Stimulated activated CD4-positive, alpha-beta T cell treated with anti-CD3 and anti-CD28 coated beads, Interleukin-12 subunit alpha, Interleukin-12 subunit beta, amount 100 ng/mL, for 4 hours (primary cell): ENCODE data around the gene RNF126.
"Not testable (repeated sequence)": the region's sequence is repeated elsewhere in the genome, so short reads cannot be mapped to it uniquely, and the experiment has no call there.

ENCODE experiments used
- DNase-seq: peaks from one replicate; pipeline ENCODE4 v3.0.0-alpha.2; 2020

The RNF126 gene

GRCh38 chr19:624433-625109 is 38.4 kb downstream of the RNF126 start:
- no peak for DNase-seq

- DNase-seq, result no peak
These were observed 39.0 kb downstream of the RNF126 start for GRCh38 chr19:623974-624373.

GRCh38 chr19:623175-623916 is 39.7 kb downstream of the RNF126 start:
- no peak for DNase-seq

- DNase-seq, result no peak
These were observed 40.3 kb downstream of the RNF126 start for GRCh38 chr19:622666-623065.

- DNase-seq, result no peak
These were observed 41.2 kb downstream of the RNF126 start for GRCh38 chr19:621819-622218.

- not testable (repeated sequence) for DNase-seq
These were observed 41.8 kb downstream of the RNF126 start for GRCh38 chr19:621191-621590.

GRCh38 chr19:620166-620862 is 42.7 kb downstream of the RNF126 start:
- no peak for DNase-seq

GRCh38 chr19:619286-620002 is 43.6 kb downstream of the RNF126 start:
- no peak for DNase-seq

GRCh38 chr19:618674-619285 is 44.2 kb downstream of the RNF126 start:
- DNase-seq, result no peak

- DNase-seq, result no peak
These were observed 44.8 kb downstream of the RNF126 start for GRCh38 chr19:618247-618619.

GRCh38 chr19:617551-618246 is 45.3 kb downstream of the RNF126 start:
- no peak for DNase-seq

- DNase-seq, result no peak
These were observed 46.1 kb downstream of the RNF126 start for GRCh38 chr19:616747-617526.

GRCh38 chr19:616062-616700 is 46.8 kb downstream of the RNF126 start:
- no peak for DNase-seq

GRCh38 chr19:615619-616018 is 47.4 kb downstream of the RNF126 start:
- DNase-seq, result no peak

- DNase-seq, result no peak
These were observed 49.1 kb downstream of the RNF126 start for GRCh38 chr19:613732-614567.

- no peak for DNase-seq
These were observed 50.1 kb downstream of the RNF126 start for GRCh38 chr19:612941-613340.

GRCh38 chr19:611481-611868 is 51.5 kb downstream of the RNF126 start:
- DNase-seq, result peak; percentile 50

- DNase-seq, result peak; percentile 50
These were observed 52.1 kb downstream of the RNF126 start for GRCh38 chr19:610801-611480.

GRCh38 chr19:610071-610800 is 52.8 kb downstream of the RNF126 start:
- peak; percentile 16 for DNase-seq
